Ovary (tissue), 9 donors: Measurements from ENCODE around the gene ZNF503. TPM values are rescaled to one million over a fixed set of nuclear protein-coding genes. Genes with fewer than 3 reads are reported as not detected.

Experiments
- DNase-seq, 5 donors: peaks; one replicate each; pipeline ENCODE4 v3.0.0-alpha.2; 2019 to 2020
- H3K27ac ChIP-seq, 2 donors: fragments of 200-600 bp; one replicate each; pipeline versions ENCODE4 v1.5.1 to v1.8.0; 2019 to 2022
- H3K27me3 ChIP-seq: fragments of 200-600 bp; one replicate; pipeline ENCODE4 v1.8.0; 2022
- H3K36me3 ChIP-seq: fragments of 200-600 bp; sonication (generic); one replicate; pipeline ENCODE4 v1.5.1; 2019
- H3K4me1 ChIP-seq: one replicate; pipeline ENCODE4 v1.8.1; 2013; ENCODE audit warnings: mild to moderate bottlenecking, moderate library complexity; ENCODE audit not compliant: insufficient read depth
- H3K4me3 ChIP-seq: fragments of 200-600 bp; sonication (generic); one replicate; pipeline ENCODE4 v1.5.1; 2017
- H3K9me3 ChIP-seq, 2 donors: fragments of 200-600 bp in 1 of 2; sonication (generic) in 1 of 2; one replicate each; pipeline versions ENCODE4 v1.5.1 to v1.8.1; 2013 to 2019; ENCODE audit warnings: mild to moderate bottlenecking in 1 of 2, moderate library complexity in 1 of 2
- EP300 ChIP-seq: sonication (generic); formaldehyde crosslinking; IDR thresholded peaks from one replicate; pipeline ENCODE4 v1.6.1; 2017; ENCODE audit warnings: antibody characterized with exemption
- POLR2A ChIP-seq: fragments of 450-650 bp; IDR thresholded peaks from one replicate; pipeline ENCODE4 v1.6.1; 2017; ENCODE audit warnings: antibody characterized with exemption, mild to moderate bottlenecking, moderate library complexity
- WGBS, 3 donors: extraction: QIAGEN DNeasy Blood & Tissue Kit in 1 of 3; methylation state at CpG; one replicate each; pipeline versions ENCODE4 v1.1.5 to v1.1.7; 2013 to 2017; 5-methylcytosine and 5-hydroxymethylcytosine counted together
- intact Hi-C, 4 donors: fragments of 100-400 bp; cut with DNase I; formaldehyde crosslinking; loops; one replicate each; pipeline versions ENCODE4 v1.11.0 to v1.15.1; 2022 to 2023
- polyA plus RNA-seq, 2 donors: library from polyadenylated mRNA; stranded (reverse); fragments of 200-250 nt in 1 of 2; fragments of 350-450 nt in 1 of 2; fragmentation: Illumina TruSeq in 1 of 2; extraction: RNeasy Lipid Tissue Mini Kit (QIAGEN cat#74804) in 1 of 2; gene quantifications; one replicate each; pipeline ENCODE4 v1.2.3, GENCODE V29; 2013 to 2014
- total RNA-seq, 7 donors: library from RNA; depleted of rRNA in 2 of 7; stranded (reverse); fragments of >200 nt in 2 of 7; fragmentation: NEBNext Ultra II Directional in 3 of 7; extraction: Animal tissue kit (Norgen Biotek cat#: 25700) in 3 of 7; gene quantifications; one replicate each; pipeline versions ENCODE4 v1.1.0 to v1.2.4, GENCODE V29; 2016 to 2023
- TF ChIP-seq, protein P1 (sequence below), 3 donors: fragments of 450-650 bp in 2 of 3; fragments of 200-600 bp in 1 of 3; IDR thresholded peaks; one replicate each; pipeline versions ENCODE4 v1.5.1 to v1.8.0; 2016 to 2022; ENCODE audit warnings: antibody characterized with exemption in 3 of 3, mild to moderate bottlenecking in 1 of 3
- donor health status: DM: no; HTN: no; CAD: no; lungs with moderate emphysema.
- donor health status: DM: no; HTN: no; CAD: no.
- donor health status: Bipolar disorder and iron deficiency.
- donor health status: DM: yes; HTN: yes; CAD: no.
- donor health status: DM: no; HTN: no; CAD: no.
- donor health status: DM: yes; HTN: yes; CAD: no.

The ZNF503 gene
- total and polyA plus RNA-seq, 9 donors, result 21.1 to 221 (median 82.2) TPM

DNA sequence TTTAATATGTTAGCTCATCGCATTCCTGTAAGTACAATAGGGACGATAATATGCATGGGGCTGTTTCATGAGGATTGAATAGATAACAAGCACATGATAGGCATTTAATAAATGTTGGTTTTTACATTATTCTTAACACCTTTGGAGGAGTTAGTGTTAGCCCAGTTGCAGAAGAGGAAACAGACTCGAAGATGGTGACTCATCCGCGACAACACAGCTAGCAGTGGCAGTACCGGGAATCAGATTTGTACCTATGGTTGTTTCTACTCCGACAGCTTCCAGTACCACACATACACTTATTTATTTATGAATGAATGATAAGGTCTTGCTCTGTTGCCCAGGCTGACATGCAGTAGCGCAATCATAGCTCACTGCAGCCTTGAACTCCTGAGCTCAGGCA lies 32.7 kb upstream of the ZNF503 start:
- Histone ChIP-seq H3K4me1 (peaks cover 20% of the 10 kb centered on the region), H3K9me3 (no peaks in the 10 kb centered on the region), H3K36me3 (no peaks in the 10 kb centered on the region), H3K27me3 (no peaks in the 10 kb centered on the region), H3K4me3 (no peak overlapping the region), H3K27ac (no peak overlapping the region)
- intact Hi-C loops, result no loop called here
- TF ChIP-seq EP300, result no peak
- TF ChIP-seq, protein P1, sequence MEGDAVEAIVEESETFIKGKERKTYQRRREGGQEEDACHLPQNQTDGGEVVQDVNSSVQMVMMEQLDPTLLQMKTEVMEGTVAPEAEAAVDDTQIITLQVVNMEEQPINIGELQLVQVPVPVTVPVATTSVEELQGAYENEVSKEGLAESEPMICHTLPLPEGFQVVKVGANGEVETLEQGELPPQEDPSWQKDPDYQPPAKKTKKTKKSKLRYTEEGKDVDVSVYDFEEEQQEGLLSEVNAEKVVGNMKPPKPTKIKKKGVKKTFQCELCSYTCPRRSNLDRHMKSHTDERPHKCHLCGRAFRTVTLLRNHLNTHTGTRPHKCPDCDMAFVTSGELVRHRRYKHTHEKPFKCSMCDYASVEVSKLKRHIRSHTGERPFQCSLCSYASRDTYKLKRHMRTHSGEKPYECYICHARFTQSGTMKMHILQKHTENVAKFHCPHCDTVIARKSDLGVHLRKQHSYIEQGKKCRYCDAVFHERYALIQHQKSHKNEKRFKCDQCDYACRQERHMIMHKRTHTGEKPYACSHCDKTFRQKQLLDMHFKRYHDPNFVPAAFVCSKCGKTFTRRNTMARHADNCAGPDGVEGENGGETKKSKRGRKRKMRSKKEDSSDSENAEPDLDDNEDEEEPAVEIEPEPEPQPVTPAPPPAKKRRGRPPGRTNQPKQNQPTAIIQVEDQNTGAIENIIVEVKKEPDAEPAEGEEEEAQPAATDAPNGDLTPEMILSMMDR (IDR thresholded peaks at IDR 0.05), result no peak
- TF ChIP-seq POLR2A, result no peak
- DNase-seq, result no peak
- 93 to 96% (median 93%) methylated on average over 8 of the region's 8 CpGs for WGBS, 3 donors

DNA sequence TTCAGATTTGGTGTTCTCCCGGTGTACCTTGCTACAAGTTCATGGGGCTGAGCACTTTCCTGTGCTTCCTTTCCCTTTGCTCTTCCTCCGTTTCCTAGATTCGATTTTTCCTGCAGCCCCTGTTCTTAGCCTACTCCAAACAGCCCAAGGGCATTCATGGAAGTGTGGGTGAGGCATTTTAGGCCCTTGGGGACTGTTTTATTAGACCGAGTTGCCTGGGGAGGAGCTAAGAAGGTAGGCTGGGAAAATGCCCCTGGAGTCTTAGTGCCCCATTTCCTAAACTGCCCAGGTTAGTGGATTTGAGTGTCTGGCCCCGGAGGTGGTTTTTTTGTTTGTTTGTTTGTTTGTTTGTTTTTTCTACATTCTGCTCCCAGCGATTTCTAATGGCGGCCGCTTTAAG lies 31.7 kb upstream of the ZNF503 start:
- no peak for TF ChIP-seq EP300
- TF ChIP-seq, protein P1 (IDR thresholded peaks at IDR 0.05), result no peak
- TF ChIP-seq POLR2A, result no peak
- intact Hi-C loops, result no loop called here
- no peaks in the 10 kb centered on the region for H3K36me3 ChIP-seq
- WGBS, 3 donors, result 84 to 88% (median 85%) methylated on average over 8 of the region's 8 CpGs
- peaks cover 28% of the 10 kb centered on the region for H3K4me1 ChIP-seq
- H3K4me3 ChIP-seq, result no peak overlapping the region
- no peak overlapping the region for H3K27ac ChIP-seq
- H3K9me3 ChIP-seq, result no peaks in the 10 kb centered on the region
- no peaks in the 10 kb centered on the region for H3K27me3 ChIP-seq
- no peak for DNase-seq

DNA sequence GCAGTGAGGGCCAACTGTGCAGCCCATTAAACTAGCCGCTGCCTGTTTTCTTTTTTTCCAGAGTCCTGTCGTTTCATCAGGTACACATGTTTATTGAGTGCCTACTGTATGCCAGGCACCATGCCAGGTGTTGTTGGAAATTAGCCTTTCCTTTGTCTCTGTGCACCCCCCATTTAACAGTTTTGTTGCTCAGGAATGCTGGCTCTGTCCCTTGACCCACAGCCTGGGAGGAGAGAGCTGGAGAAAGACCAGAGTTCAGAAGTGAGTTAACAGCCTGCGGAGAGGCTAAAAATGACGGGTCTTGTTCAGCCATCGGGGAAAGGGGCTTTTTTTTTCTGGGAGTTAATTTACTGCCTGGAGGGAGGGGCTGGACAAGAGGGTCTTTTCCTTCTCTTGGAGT lies 31.2 kb upstream of the ZNF503 start:
- TF ChIP-seq POLR2A, result no peak
- TF ChIP-seq EP300, result no peak
- TF ChIP-seq, protein P1 (IDR thresholded peaks at IDR 0.05), result no peak
- WGBS, 3 donors, result 81 to 86% (median 85%) methylated on average over 5 of the region's 5 CpGs

DNA sequence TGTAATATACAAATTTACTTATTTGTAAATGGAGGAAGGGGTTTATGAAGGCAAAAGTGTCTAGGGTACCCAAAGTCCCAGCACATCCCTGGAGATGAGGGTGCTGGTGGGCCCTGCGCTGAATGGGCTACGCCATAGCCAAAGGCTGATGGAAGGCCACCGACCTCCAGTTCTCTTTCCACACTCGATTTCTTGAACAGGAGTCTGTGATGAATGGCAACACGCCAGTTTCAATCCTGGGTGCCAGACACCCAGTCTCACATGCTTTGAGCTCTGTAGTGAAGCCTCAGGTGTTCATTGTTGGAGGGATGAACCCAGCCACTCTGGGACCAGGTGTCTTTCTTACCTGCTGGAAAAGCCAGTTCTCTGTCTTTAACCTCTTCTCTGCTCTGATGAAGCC lies 30.6 kb upstream of the ZNF503 start:
- H3K27me3 ChIP-seq, result no peaks in the 10 kb centered on the region
- H3K4me3 ChIP-seq, result peak overlapping the region; percentile 48
- no peaks in the 10 kb centered on the region for H3K36me3 ChIP-seq
- WGBS, 3 donors, result 85 to 96% (median 89%) methylated on average over 5 of the region's 5 CpGs
- TF ChIP-seq POLR2A, result no peak
- TF ChIP-seq, protein P1 (IDR thresholded peaks at IDR 0.05), result no peak
- no peak for TF ChIP-seq EP300
- intact Hi-C loops, result no loop called here
- peaks cover 33% of the 10 kb centered on the region for H3K4me1 ChIP-seq
- peak in 4 of 5 donors; percentile 33 to 48 (median 44) for DNase-seq
- H3K9me3 ChIP-seq, result no peaks in the 10 kb centered on the region
- peak overlapping the region in 1 of 2 donors; percentile 95 for H3K27ac ChIP-seq

More for the DNA sequence above, 31.2 kb upstream of the ZNF503 start:
- no peak overlapping the region for H3K4me3 ChIP-seq
- no peaks in the 10 kb centered on the region for H3K9me3 ChIP-seq
- intact Hi-C loops, result no loop called here
- no peaks in the 10 kb centered on the region for H3K36me3 ChIP-seq
- H3K27ac ChIP-seq, result no peak overlapping the region
- DNase-seq, result peak in 1 of 5 donors; percentile 36
- H3K27me3 ChIP-seq, result no peaks in the 10 kb centered on the region
- H3K4me1 ChIP-seq, result peaks cover 33% of the 10 kb centered on the region
